Smooth muscle cell (in vitro differentiated cells): ENCODE data around the gene IGFLR1. TPM values are rescaled to one million over a fixed set of nuclear protein-coding genes. Genes with fewer than 3 reads are reported as not detected.

Experiments
- DNase-seq: peaks from one replicate; lab custom pipeline; 2025; ENCODE audit not compliant: unreplicated experiment; lab: John Stamatoyannopoulos, UW
- H2AFZ ChIP-seq: fragments of 200-600 bp; sonication (generic); 2 replicates; pipeline ENCODE4 v1.6.0; 2016; ENCODE audit warnings: antibody characterized with exemption, low read depth, mild to moderate bottlenecking
- H3F3A ChIP-seq: fragments of 200-600 bp; sonication (generic); 2 replicates; pipeline ENCODE4 v1.6.0; 2017; ENCODE audit warnings: antibody characterized with exemption, low read depth
- H3K27ac ChIP-seq: fragments of 200-600 bp; sonication (generic); 2 replicates; pipeline ENCODE4 v1.5.1; 2016; ENCODE audit warnings: low read depth, mild to moderate bottlenecking
- H3K27me3 ChIP-seq: fragments of 200-600 bp; sonication (generic); 2 replicates; pipeline ENCODE4 v1.6.1; 2016; ENCODE audit warnings: low read depth, mild to moderate bottlenecking
- H3K36me3 ChIP-seq: fragments of 200-600 bp; sonication (generic); 2 replicates; pipeline ENCODE4 v1.5.1; 2016; ENCODE audit warnings: low read depth
- H3K4me1 ChIP-seq: fragments of 200-600 bp; sonication (generic); 2 replicates; pipeline ENCODE4 v1.5.1; 2016; ENCODE audit warnings: low read depth
- H3K4me2 ChIP-seq: fragments of 200-600 bp; sonication (generic); 2 replicates; pipeline ENCODE4 v1.6.0; 2016; ENCODE audit warnings: mild to moderate bottlenecking
- H3K4me3 ChIP-seq: fragments of 200-600 bp; sonication (generic); 2 replicates; pipeline ENCODE4 v1.5.1; 2016; ENCODE audit warnings: mild to moderate bottlenecking
- H3K79me2 ChIP-seq: fragments of 200-600 bp; sonication (generic); 2 replicates; pipeline ENCODE4 v1.6.0; 2016; ENCODE audit warnings: low read depth, mild to moderate bottlenecking
- H3K9ac ChIP-seq: fragments of 200-600 bp; sonication (generic); 2 replicates; pipeline ENCODE4 v1.6.0; 2016; ENCODE audit warnings: low read depth
- H3K9me3 ChIP-seq: fragments of 200-600 bp; sonication (generic); replicated peaks from 2 replicates; pipeline ENCODE4 v1.5.1; 2016; ENCODE audit warnings: low read depth
- H4K20me1 ChIP-seq: fragments of 200-600 bp; sonication (generic); 2 replicates; pipeline ENCODE4 v1.6.0; 2016; ENCODE audit warnings: low read depth
- WGBS: methylation state at CpG from one replicate; pipeline ENCODE4 v1.1.7; 2016; ENCODE audit warnings: low lambda C conversion rate; 5-methylcytosine and 5-hydroxymethylcytosine counted together
- polyA plus RNA-seq: library from polyadenylated mRNA; unstranded; fragments of >200 nt; fragmentation: Nextera tagmentation; extraction: Ambion mirVana; gene quantifications from 2 replicates; pipeline ENCODE4 v1.2.1, GENCODE V29; 2016
- total RNA-seq: library from RNA; depleted of rRNA; stranded (reverse); fragments of >200 nt; gene quantifications from 2 replicates; pipeline ENCODE4 v1.2.3, GENCODE V29; 2014
- TF ChIP-seq, protein P1 (sequence below): fragments of 200-600 bp; sonication (generic); IDR thresholded peaks from 2 replicates; pipeline ENCODE4 v1.5.1; 2017; ENCODE audit warnings: borderline replicate concordance, mild to moderate bottlenecking, antibody characterized with exemption; ENCODE audit not compliant: insufficient read depth, poor library complexity, severe bottlenecking

Gene IGFLR1
- total and polyA plus RNA-seq, 2 experiments from 2014 or later = 1.2 to 1.4 TPM

GRCh38 chr19:35729763-35730162, 12.5 kb downstream of the IGFLR1 start:
- no peak overlapping the region for H3K4me3 ChIP-seq
- no peak overlapping the region for H3K27ac ChIP-seq
- H3F3A ChIP-seq = no peaks in the 10 kb centered on the region
- 86% methylated on average over 7 of the region's 11 CpGs for WGBS
- H3K9ac ChIP-seq = no peak overlapping the region
- no peaks in the 10 kb centered on the region for H3K9me3 ChIP-seq
- H4K20me1 ChIP-seq = peaks cover 16% of the 10 kb centered on the region
- H2AFZ ChIP-seq = no peak overlapping the region
- H3K27me3 ChIP-seq = no peaks in the 10 kb centered on the region
- H3K4me2 ChIP-seq = no peak overlapping the region
- H3K79me2 ChIP-seq = no peaks in the 10 kb centered on the region
- H3K36me3 ChIP-seq = peaks cover 6% of the 10 kb centered on the region
- no peak for DNase-seq
- no peaks in the 10 kb centered on the region for H3K4me1 ChIP-seq
- TF ChIP-seq, protein P1, sequence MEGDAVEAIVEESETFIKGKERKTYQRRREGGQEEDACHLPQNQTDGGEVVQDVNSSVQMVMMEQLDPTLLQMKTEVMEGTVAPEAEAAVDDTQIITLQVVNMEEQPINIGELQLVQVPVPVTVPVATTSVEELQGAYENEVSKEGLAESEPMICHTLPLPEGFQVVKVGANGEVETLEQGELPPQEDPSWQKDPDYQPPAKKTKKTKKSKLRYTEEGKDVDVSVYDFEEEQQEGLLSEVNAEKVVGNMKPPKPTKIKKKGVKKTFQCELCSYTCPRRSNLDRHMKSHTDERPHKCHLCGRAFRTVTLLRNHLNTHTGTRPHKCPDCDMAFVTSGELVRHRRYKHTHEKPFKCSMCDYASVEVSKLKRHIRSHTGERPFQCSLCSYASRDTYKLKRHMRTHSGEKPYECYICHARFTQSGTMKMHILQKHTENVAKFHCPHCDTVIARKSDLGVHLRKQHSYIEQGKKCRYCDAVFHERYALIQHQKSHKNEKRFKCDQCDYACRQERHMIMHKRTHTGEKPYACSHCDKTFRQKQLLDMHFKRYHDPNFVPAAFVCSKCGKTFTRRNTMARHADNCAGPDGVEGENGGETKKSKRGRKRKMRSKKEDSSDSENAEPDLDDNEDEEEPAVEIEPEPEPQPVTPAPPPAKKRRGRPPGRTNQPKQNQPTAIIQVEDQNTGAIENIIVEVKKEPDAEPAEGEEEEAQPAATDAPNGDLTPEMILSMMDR = no peak

DNA sequence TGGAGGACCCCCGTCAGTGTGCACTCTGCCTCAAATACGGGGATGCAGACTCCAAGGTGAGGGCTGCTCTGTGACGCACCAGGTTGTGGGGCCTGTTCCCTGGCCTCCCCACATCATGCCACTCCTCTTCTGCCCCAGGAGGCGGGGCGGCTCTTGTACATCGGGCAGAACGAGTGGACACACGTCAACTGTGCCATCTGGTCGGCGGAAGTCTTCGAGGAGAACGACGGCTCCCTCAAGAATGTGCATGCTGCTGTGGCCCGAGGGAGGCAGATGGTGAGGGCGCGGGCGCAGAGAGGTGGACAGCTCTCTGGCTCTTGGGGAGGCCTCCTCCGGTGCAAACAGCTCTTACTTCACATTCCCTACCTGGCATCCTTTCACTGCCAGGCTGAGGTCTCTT, 13.2 kb downstream of the IGFLR1 start:
- Histone ChIP-seq H2AFZ (no peak overlapping the region), H3K4me3 (no peak overlapping the region), H3K4me1 (no peaks in the 10 kb centered on the region), H4K20me1 (peaks cover 16% of the 10 kb centered on the region), H3K27ac (no peak overlapping the region), H3K27me3 (no peaks in the 10 kb centered on the region), H3K4me2 (no peak overlapping the region), H3K79me2 (no peaks in the 10 kb centered on the region), H3K9me3 (no peaks in the 10 kb centered on the region), H3F3A (no peaks in the 10 kb centered on the region), H3K9ac (no peak overlapping the region), H3K36me3 (peaks cover 6% of the 10 kb centered on the region)
- WGBS = 98% methylated on average over 18 of the region's 18 CpGs
- DNase-seq = no peak
- TF ChIP-seq, protein P1 = no peak

- no peaks in the 10 kb centered on the region for H3K9me3 ChIP-seq
- peaks cover 16% of the 10 kb centered on the region for H4K20me1 ChIP-seq
- H3K9ac ChIP-seq = no peak overlapping the region
- H3K79me2 ChIP-seq = no peaks in the 10 kb centered on the region
- peaks cover 6% of the 10 kb centered on the region for H3K36me3 ChIP-seq
- no peaks in the 10 kb centered on the region for H3K4me1 ChIP-seq
- no peaks in the 10 kb centered on the region for H3K27me3 ChIP-seq
- TF ChIP-seq, protein P1 = no peak
- DNase-seq = no peak
- WGBS = 98% methylated on average over 17 of the region's 19 CpGs
- H3F3A ChIP-seq = no peaks in the 10 kb centered on the region
- H3K4me2 ChIP-seq = no peak overlapping the region
- no peak overlapping the region for H3K4me3 ChIP-seq
- H3K27ac ChIP-seq = no peak overlapping the region
- no peak overlapping the region for H2AFZ ChIP-seq
These were observed 14.1 kb downstream of the IGFLR1 start for GRCh38 chr19:35727956-35728706.
